GM18861 (cell line): Measurements from ENCODE around the gene RFX8.

Source experiments
- ATAC-seq: cut with Tn5 transposase; IDR thresholded peaks from one replicate; pipeline ENCODE4 v1.9.1; 2021; ENCODE audit not compliant: unreplicated experiment

RFX8 gene

GRCh38 chr2:101386599-101387150, 88.2 kb downstream of the RFX8 start:
- no peak for ATAC-seq

- ATAC-seq, result no peak
Observed at GRCh38 chr2:101383016-101383541, 91.8 kb downstream of the RFX8 start.

- ATAC-seq, result no peak
Observed at GRCh38 chr2:101382442-101382841, 92.5 kb downstream of the RFX8 start.

GRCh38 chr2:101380376-101380775, 94.5 kb downstream of the RFX8 start:
- no peak for ATAC-seq

- no peak for ATAC-seq
Observed at GRCh38 chr2:101379091-101379490, 95.8 kb downstream of the RFX8 start.

- no peak for ATAC-seq
Observed at GRCh38 chr2:101375653-101376052, 99.3 kb downstream of the RFX8 start.

GRCh38 chr2:101374821-101375561, 99.9 kb downstream of the RFX8 start:
- ATAC-seq, result no peak

GRCh38 chr2:101372792-101373191, 102.1 kb downstream of the RFX8 start:
- no peak for ATAC-seq

- ATAC-seq, result no peak
Observed at GRCh38 chr2:101371636-101372035, 103.3 kb downstream of the RFX8 start.

- no peak for ATAC-seq
Observed at GRCh38 chr2:101369100-101369499, 105.8 kb downstream of the RFX8 start.

GRCh38 chr2:101368376-101368775, 106.5 kb downstream of the RFX8 start:
- ATAC-seq, result no peak

- no peak for ATAC-seq
Observed at GRCh38 chr2:101367508-101367907, 107.4 kb downstream of the RFX8 start.

- no peak for ATAC-seq
Observed at GRCh38 chr2:101364878-101365277, 110.0 kb downstream of the RFX8 start.

- no peak for ATAC-seq
Observed at GRCh38 chr2:101362777-101363176, 112.1 kb downstream of the RFX8 start.

GRCh38 chr2:101362316-101362715, 112.6 kb downstream of the RFX8 start:
- ATAC-seq, result no peak

- ATAC-seq, result no peak
Observed at GRCh38 chr2:101361522-101361921, 113.4 kb downstream of the RFX8 start.

GRCh38 chr2:101361121-101361520, 113.8 kb downstream of the RFX8 start:
- ATAC-seq, result no peak

GRCh38 chr2:101360232-101360631, 114.7 kb downstream of the RFX8 start:
- no peak for ATAC-seq

- no peak for ATAC-seq
Observed at GRCh38 chr2:101359410-101359954, 115.4 kb downstream of the RFX8 start.

GRCh38 chr2:101357376-101357775, 117.5 kb downstream of the RFX8 start:
- ATAC-seq, result no peak

GRCh38 chr2:101356521-101356920, 118.4 kb downstream of the RFX8 start:
- ATAC-seq, result no peak

GRCh38 chr2:101356055-101356454, 118.9 kb downstream of the RFX8 start:
- ATAC-seq, result no peak
